Activated T-cell treated with anti-CD3 and anti-CD28 coated beads for 24 hours (primary cell): ENCODE data around the gene PRAF2.

Experiments used
- DNase-seq: peaks from one replicate; pipeline ENCODE4 v3.0.0-alpha.2; 2020; ENCODE audit warnings: low read depth

The PRAF2 gene, protein sequence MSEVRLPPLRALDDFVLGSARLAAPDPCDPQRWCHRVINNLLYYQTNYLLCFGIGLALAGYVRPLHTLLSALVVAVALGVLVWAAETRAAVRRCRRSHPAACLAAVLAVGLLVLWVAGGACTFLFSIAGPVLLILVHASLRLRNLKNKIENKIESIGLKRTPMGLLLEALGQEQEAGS

DNA sequence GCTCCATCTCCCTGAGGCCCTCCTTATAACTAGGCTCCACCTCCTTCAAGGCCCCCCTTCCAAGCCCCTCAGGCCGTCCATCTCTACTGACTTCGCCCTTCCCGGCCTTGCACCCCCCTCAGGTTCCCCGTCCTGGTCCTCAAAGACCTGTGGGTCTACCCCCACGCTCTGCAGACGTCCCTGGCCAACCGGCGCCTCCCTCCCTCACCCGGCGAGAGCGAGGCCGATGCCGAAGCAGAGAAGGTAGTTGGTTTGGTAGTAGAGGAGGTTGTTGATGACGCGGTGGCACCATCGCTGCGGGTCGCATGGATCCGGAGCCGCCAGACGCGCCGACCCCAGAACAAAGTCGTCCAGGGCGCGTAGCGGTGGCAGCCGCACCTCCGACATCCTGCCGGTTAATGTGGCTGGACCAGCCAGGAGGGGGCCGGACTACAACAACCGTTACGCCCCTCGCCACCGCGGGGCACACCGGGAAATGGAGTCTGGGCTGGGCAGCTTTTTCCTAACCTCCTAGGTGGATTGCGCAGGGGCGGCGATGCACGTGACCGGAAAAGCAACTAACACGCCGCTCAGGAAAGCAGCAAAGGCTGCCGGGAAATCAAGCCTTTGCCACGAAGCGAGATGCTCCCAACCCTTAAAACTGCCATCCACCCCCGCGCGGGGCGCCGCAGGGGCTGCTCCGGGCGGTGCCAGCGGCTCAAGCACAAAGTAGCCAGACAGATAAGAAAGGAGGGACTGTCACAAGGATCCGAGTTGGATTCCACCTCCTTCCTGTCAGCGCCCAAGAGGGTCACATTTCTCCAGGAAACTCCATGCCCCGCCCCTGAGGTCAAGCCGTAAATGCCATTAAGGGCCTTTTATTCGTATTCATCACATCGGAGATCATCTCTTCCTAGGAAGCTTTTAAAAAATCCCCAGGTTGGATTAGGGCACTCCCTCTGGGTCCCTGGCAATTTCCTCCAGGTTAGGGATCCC lies at the start of gene PRAF2:
TSS of gene PRAF2 (minus strand) at position 402 of the 975 bp plus-strand sequence. CDS start at position 387, 15 bp downstream.
- peak; percentile 81 for DNase-seq

DNA sequence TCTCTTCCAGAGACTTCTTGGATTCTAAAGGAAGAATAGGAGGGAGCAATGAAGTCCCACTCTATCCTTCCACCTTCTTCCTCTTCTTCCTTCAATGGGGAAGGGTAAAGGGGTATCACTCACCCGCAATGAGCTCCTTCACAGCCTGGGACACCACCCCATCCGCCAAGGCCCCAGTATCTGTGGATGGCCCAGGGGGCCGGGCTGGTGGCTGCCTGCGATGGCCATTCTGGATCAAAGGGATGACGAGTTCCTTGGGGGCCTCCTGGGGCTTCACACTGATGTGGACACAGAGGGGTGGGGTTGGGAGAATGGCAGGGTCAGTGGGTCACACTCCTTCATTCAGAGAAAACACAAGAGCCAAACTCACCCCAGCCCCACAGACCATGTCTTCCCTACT lies 48.7 kb upstream of the PRAF2 start:
- no peak for DNase-seq

DNA sequence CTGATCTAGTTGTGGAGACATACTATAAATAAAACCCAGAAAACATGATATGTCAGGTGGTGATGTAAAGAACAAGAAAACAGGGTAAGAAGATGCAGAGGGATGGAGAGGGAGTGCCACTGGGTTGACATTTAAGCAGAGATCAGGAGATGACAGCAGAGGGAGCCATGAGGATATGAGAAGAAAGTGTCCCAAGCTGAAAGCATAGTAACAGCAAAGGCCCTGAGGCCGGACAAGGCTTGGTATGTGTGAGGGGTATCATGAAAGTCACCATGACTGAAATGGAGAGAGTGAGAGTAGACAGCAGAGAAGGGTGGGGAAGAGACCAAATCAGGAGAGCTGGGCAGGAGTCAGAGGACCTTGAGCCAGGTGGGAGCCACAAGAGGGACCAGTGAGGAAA lies 46.3 kb upstream of the PRAF2 start:
- DNase-seq = no peak

DNA sequence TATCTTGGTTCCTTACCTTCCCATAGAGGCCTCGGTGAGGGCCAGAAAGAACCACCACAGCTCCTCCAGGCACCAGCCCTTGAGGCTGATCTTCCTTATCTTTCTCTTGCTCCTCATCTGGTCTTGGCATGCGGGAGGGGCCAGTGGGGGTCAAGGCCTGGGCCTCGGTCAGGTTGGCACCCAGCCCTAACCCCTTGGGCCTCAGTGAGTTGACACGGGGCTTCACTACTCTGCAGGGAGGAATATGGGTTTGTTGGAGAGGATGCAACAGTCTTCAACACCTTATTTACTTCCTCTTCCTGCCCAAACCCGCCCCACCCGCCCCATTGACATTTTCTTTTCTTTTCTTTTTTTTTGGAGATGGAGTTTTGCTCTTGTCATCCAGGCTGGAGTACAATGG lies 43.8 kb upstream of the PRAF2 start:
- DNase-seq = no peak

DNA sequence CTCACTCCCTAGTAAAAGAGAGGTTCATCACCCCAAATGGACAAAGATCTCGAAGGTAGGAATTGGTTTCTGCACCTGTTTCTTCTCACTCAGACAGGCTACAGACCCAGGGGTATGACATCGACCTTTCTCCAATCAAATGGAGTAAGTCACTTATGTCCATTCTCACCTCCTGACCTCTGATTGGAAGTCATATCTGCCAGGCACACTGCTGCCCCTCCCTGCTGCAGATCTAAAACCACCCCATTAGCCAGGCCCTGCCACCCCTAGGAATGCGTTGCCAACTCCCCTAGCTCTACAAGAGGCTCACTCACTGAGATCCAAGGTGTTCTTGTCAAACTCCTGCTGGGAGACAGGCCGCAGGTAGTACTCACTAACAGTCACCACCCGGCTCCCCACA lies 42.9 kb upstream of the PRAF2 start:
- no peak for DNase-seq

DNA sequence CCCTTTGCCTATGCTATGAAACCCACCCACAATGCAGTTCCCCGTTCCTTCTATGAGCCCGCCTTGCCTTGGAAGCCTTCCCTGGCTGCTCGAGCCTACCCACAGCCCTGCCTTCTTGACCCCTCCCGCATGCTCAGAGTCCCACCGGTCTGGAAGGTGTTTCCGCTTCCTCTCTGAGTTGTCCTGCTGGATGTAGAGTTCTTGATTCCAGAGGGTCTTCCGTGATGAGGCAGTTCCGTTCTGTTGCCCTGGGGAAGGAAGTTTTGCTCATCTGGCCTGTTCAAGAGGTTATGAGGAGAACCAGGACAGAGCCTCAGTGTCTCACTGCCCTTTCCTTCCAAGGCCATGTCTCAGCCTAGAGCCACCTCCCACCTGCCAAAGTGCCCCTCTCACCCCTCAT lies 42.3 kb upstream of the PRAF2 start:
- DNase-seq = no peak

DNA sequence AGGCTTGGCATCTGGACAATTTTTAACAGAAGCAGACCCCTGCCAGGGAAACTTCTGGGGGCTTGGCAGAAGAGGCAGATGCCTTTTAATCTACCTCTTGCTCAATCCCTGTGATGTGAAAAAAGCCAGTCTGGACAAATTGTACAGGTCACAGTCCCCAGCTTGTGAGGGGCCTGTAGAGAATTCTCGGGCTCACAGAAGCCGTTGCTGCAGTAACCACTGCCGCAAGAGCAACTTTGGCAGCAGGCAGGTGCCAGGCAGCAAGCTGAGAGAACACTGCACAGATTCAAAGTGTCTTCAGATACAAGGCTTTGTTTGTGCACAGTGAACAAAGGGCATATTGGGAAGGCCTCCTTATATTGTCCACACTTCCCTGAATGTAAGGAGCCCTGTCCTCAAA lies 38.0 kb upstream of the PRAF2 start:
- no peak for DNase-seq

DNA sequence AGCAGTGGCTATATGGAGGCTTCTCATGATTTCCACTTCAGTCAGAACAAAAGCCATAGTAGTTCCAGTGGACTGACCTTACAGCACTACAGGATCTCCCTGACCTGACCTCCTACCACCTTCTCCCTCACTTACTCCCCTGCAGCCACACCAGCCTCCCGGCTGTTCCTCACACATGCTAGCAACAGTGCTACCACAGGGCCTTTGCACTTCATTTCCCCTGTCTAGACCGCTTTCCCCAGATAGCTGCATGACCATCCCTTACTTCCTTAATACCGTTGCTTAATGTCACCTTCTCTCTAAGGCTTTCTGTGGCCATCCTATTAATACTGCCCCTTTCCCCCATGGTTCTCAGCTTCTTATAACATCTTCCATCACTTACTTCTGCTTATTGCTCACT lies 36.6 kb upstream of the PRAF2 start:
- no peak for DNase-seq

DNA sequence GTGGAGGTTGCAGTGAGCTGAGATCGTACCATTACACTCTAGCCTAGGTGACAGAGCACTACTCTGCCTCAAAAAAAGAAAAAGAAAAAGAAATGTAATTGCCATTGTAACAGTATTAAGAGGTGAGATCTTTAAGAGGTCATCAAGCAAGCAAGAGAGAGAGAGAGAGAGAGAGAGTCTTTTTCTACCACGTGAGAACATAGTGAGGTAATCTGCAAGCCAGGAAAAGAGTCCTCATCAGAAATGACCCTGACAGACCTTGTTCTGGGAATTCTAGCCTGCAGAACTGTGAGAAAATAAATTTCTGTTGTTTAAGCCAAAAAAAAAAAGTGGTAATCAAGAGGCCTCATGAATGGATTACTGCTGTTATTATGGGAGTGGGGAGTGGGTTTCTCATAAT lies 34.8 kb upstream of the PRAF2 start:
- no peak for DNase-seq

DNA sequence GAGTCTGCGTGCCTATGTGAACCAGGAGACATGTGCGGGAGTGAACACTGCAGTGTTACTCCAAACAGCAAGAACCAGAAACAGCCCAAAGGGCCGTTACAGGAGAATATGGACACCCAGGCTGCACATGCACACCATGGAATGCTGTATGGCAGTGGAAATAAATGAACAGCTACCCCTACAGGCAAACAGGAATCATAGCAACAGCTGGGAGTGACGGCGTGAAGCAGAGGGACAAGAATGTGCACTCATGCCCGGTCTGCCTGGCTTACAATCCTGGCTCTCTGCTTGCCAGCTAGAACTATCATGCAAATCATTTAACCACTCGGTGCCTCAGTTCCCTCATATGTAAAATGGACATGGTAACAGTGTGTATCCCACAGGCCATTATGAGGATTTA lies 33.1 kb upstream of the PRAF2 start:
- no peak for DNase-seq

DNA sequence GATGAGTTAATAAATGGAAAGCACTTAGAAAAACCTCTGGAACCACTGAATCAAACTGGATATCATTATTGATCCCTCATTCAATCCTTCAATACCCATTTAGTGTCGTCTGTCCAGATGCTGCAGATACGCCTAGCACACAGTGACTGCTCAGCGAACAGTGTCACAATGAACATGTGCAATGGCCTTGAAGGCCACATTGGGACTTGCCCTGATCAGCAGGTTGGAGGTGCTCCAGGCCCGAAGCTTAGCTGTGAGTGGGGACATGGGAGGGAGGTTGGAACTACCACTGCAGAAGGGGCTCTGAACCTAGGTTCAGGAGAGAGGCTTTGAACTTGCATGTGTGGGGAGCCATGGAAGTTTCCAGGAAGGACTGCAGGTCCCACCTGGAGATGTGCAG lies 32.5 kb upstream of the PRAF2 start:
- no peak for DNase-seq

DNA sequence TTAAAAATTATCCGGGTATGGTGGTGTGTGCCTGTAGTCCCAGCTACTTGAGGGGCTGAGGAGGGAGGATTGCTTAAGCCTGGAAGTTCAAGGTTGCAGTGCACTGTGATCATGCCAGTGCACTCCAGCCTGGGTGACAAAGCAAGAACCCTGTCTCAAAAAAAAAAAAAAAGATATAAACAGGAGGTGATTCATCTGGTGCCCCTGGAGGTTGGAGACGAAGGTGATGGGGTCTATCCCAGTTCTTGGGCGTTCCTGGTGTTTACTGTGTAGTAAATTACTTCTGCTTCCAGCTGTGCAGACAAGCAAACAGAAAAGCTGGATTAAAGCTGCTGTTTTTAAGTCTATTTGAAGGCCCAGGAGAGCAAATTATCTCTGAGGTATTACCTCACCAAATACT lies 29.8 kb upstream of the PRAF2 start:
- DNase-seq = no peak

DNA sequence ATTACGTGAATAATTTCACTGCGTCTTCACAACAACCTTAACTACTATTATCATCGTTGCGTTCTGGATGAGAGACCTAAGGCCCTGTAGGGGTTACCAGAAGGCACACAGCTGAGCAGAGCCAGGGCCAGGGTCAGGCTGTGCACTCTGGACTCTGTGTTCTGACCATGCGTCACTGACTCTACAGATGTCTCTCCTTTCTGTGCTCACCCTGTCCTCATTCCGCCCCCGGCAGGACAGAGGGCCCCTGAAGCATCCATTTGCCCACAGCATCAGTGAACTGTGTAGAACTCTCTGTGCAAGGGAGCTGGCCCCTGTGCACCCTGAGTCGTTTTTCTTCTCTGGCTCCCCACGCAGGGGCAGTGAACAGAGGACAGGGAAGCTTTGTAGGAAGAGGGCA lies 28.4 kb upstream of the PRAF2 start:
- DNase-seq = no peak

DNA sequence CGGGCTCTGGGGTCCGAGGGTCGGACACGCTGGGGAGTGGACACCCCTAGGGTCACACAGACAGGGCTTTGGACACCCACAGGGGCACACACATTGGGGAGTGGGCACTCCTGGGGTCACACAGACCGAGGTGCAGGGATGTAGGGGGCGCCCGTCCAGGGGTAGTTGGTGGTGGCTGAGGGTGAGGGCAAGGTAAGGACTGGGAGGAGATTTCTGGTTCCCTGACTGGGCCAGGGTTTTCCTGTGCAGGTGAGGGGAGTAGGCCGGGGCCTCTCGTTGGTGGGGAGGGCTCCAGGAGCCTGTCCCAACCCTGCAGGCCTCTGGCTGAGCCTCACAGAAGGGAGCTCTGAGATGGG lies 27.8 kb upstream of the PRAF2 start:
- no peak for DNase-seq

DNA sequence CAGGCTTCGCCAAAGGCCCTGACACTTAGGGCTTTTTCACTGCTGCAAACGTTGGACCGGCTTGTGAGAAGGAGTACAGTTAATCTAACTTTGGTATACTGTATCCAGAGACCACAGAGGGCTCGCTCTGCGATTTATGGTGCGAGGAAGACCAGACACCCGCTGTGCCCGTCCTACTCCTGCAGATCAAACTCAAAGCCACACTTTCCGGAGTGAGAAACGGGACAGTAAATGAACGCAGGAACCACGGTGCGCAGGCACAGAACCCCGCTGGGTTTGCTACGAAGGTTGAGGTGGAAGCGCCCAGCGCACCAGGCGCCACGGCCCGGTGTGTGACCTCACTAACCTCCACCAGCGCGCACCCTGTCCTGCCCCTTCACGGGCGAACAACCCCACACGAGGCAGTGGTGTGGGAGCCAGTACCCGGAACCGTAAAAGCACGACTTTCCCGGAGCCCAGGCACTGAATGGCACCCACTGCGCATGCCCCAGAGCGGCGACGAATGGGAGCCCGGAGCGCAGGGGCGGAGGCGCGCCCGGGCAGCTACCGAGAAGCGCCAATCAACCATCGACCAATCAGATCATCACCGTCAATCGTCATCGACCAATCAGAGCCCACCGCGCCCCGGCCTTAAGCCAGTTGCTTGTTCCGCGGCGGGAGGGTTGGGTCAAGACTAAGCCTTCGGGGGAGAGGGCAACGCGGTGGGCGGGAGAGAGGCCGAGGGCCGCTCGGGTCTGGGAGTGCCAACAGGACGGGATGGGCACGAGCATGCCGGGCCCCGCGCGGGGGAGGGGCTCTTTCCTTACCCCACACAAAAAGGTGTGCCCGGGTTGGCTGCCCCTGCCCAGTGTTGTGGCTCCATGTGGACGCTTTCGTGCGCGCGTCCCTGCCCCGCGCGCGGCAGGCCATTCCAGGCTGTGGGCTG lies 27.2 kb upstream of the PRAF2 start:
- peak; percentile 81 for DNase-seq

DNA sequence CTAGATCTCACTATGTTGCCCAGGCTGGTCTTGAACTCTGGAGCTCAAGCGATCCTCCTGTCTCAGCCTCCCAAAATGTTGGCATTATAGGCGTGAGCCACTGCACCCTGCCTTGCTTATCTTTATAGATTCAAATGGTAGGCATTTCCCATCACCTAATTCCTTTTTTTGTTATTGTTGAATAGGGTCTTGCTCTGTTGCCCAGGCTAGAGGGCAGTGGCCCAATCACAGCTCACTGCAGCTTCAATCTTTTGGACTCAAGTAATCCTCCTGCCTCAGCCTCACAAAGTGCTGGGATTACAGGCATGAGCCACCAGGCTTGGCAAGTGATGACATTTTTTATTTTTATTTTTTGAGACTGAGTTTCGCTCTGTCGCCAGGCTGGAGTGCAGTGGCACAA lies 22.6 kb upstream of the PRAF2 start:
- no peak for DNase-seq

DNA sequence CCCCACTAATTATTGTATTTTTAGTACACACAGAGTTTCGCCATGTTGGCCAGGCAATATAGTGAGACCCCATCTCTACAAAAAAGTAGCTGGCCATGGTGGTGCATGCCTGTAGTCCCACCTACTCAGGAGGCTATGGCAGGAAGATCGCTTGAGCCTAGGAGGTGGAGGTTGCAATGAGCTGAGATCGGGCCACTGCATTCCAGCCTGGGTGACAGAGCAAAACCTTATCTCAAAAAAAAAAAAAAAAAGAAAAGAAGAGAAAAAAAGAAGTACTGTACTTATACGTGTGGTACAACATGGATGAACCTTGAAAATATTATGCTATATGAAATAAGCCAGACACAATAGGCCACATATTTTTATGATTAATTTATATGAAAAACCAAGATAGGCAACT lies 15.8 kb upstream of the PRAF2 start:
- DNase-seq = no peak

DNA sequence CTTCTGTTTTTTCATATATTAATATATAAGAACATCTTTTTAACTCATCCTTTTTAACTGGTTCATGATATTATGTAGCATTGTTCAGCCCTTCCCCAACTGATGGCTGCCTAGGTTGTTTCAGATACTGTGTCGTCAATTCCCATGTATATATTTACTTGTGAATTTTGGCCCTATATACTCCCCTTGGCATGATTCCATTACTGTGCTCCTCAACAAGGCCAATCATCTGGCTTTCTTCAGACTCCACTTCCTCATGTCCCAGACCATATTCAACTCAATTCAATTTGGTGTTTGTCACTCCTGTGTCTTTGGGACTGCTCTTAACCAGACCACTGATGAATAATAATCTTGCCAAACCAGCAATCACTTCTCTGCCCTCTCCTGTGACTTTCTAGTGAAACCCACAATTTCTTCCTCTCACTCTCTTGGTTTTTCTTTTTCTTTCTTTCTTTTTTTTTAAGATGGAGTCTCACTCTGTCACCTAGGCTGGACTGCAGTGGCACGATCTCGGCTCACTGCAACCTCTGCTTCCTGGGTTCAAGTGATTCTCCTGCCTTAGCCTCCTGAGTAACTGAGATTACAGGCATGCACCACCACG lies 8.6 kb upstream of the PRAF2 start:
- DNase-seq = no peak

DNA sequence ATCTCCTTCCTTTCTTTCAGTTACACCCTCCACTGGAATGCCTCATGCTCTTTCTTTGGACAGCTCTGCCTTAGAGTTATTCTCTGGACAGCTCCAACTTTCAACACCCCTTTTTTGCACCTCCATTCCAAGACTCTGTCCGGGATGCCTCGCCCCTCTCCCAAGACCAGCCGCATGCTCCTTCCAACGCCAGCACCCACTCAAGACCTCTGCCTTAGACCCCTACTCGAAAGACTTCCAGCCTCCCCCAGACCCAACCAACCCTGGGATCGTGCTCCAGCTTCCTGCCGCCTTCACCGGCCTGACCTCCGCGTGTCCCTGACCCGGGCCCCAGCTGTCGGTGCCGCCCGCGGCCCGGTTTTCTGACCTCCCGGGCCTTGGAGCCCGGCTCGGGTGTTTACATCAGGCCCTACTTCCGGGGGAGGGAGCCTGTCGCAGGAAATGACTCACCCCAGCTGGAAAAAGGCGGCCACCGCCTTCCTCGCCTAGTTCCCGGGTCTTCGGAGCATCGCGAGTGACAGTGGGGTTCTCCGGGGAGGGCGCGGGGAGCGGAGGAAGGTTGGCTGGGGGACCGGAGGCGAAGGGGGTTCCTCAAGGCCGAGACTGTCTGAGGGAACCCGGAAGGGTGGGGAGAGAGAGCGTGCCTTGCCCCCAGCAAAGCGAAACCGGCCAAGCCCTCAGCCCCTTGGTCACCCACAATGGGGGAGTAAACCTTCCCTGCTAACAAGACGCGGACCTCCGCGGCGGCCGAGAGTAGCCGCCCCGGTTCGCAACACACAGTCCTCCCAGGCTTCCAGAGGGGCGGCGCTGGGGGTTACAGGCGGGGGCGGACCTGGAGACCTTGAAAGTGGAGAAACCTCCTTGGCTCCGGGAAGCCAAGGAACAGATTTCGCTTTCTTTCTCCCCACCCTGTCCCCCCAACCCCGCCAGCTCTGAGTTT lies 6.0 kb upstream of the PRAF2 start, which contains the start of gene WDR45:
TSS of gene WDR45 (minus strand) at position 399 of the 940 bp plus-strand sequence. CDS start 1,792 bp downstream, outside the sequence.
- DNase-seq = peak; percentile 54

DNA sequence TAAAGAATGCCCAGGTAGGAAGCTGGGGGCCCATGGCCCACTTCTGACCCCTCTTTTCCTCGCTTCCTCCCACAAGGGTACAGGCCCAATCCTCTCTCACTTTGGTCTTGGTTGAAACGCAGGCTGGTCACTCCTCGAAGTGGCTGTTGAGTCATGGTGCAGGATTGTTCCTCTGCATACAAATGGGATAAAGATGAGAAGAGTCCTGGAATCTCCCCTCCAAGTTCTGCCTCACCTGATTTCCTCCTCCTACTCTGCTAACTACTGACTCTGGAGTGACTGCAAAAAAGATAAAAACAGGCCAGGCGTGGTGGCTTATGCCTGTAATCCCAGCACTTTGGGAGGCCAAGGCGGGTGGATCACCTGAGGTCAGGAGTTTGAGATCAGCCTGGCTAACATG lies 4.1 kb upstream of the PRAF2 start:
- DNase-seq = no peak

DNA sequence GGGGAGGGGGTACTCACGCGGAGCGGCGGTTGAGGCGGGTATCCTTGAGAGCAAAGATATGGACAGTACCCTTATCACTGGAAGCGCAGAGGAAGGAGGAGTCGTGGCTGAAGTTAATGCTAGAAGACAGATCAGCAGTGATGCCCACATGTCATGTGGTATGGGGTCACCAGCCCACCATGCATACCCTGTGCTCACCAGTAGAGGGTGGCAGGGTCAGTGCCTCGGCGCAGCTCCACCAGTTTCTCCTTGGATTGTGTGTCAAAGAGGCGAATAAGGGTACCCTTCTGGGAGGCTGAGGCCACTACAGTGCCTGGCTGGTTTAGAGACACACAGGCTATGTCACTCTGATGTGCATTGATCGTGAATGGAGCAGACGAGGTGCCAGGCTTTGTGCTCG lies 1.5 kb upstream of the PRAF2 start:
- DNase-seq = no peak
